DMS153 (cell line): ENCODE measurements around the gene MUC6.
A peak's percentile ranks its signal among the peaks of the same experiment; 100 is the strongest.

ENCODE experiments used
- DNase-seq: peaks from one replicate; lab custom pipeline; 2025; lab: John Stamatoyannopoulos, UW

Gene MUC6

DNA sequence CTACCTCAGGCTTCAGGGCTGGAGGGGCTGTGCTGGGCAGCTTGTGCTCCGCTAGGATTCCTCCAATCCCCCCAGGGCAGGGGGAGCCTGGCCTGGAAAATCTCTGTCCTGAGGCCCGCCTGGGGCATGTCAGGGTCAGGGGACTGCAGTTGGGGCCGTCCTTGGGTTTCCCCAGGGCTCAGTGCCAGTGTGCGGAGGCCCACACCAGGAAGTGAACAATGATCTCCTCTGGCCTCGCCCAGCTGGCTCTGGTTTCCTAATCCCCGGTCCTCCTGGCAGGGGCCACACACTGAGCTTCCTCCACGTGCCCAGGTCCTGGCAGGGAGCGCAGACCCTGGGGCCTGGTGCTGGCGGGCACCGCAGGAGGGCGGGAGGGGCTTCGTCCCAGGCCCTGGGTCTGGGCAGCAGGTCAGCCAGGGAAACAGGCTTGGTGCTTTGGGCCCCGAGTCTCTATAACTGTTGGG lies 36.8 kb upstream of the MUC6 start:
- DNase-seq: peak; percentile 27

DNA sequence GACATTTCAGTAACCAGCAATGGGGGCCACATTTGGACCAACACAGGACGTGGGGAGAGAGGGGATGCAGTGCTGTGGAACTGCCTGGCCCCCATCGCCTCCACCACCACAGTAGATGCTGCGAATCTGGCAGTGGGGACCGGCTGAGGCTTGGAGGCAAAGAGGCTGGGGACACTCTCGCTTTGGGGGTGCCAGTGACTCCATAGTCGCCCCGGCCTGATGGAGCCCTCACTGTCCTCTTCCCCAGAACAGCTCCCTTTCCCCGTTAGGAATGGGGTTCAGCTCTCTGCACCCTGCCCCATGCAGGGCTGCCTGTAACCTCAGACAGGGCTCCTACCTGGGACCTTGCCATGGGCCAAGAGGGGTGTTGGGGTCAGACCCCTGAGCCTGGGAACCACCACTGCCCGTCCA lies 36.3 kb upstream of the MUC6 start:
- DNase-seq: no peak

DNA sequence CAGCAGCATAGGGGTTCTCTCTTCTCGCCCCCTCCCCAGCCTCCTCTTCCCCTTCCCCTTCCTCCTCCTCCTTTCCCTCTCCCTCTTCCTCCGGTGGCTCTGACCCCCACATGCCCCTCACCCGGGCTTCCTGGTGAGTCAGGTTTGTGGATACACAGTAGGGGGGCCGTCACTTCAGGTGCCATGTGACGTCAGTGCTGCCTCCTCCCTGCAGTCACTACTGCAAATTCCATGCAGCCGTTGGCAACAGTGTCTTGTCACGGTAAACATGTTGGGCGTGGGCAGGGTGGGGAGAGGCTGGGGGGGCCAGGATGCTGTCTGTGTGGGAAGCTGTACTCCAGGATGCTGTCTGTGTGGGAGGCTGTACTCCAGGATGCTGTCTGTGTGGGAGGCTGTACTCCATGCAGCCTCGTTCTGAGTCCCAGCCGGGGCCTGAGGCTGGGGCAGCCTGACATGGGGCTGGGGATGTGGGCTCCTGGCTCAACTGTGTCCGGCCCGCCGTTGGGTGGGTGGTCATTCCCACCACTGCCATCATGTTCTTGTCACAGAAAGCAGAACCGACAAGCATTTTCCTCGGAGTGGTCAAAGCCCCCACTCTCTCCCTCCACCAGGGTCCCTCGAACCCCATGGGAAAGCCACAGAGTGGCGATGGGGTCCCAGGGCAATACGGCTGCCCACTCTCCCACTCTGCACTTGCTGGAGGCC lies 35.8 kb upstream of the MUC6 start:
- DNase-seq: peak; percentile 22

- no peak for DNase-seq
Measured at GRCh38 chr11:1071571-1072115, 35.1 kb upstream of the MUC6 start.

DNA sequence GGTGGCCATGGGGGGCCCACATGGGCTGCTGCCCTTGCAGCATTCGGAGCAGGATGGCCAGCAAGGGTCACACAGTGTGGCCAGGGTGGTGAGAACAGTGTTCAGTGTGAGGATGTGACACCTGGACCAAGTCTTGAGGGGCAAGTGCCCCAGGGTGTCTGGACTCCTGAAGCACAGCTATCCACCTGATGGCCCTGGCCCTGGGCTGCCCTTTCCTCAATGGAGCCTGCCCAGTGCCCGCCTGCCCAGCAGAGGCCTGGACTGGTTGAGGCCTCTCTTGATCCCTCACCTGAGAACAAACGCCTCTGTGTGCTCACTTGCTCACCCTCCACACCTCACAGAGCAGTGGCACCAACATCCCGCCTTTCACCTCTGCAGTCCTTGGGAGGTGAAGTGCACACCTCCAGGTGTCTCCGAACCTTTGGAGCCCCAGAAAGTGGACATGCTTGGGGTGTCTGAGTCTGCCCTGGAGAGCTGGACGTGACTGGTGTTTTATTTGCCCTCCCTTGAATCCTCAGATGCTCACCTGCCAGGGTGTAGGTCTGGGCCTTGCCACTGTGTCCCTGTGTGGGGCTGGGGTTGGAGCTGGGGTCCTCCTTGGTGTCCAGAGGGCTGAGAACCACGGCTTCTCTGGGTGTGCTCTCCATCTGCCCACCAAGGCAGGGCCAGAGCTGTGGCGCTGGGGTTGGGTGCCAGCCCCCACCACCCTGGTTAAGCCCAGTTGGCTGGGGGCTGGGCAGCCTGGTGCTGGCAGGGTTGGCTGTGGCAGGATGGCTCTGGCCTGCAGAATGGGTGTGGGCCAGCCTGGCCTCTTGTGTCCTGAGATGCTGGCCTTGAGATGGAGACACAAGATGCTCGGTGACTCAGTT lies 34.3 kb upstream of the MUC6 start:
- DNase-seq: no peak

DNA sequence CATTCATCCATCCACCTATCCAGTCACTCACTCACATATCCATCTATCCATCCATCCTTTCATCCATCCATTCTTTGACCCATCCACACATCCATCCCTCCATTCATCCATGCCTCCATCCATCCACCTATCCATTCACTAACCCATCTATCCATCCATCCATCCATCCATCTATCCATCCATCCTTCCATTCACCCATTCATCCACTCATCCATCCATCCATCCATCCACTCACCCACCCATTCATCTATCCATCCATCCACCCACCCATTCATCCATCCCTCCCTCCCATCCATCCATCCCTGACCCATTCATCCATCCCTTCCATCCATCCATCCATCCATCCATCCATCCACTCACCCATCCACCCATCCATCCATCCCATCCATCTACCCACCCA lies 33.2 kb upstream of the MUC6 start:
- DNase-seq: no peak

GRCh38 chr11:1067812-1068496 lies 31.4 kb upstream of the MUC6 start:
- no peak for DNase-seq

GRCh38 chr11:1064167-1064566 lies 27.6 kb upstream of the MUC6 start:
- DNase-seq: peak; percentile 25

- no peak for DNase-seq
Measured at GRCh38 chr11:1062075-1062820, 25.7 kb upstream of the MUC6 start.

GRCh38 chr11:1060852-1061616 lies 24.5 kb upstream of the MUC6 start:
- no peak for DNase-seq

GRCh38 chr11:1060410-1060809 lies 23.9 kb upstream of the MUC6 start:
- DNase-seq: no peak

GRCh38 chr11:1059759-1060158 lies 23.2 kb upstream of the MUC6 start:
- no peak for DNase-seq

- no peak for DNase-seq
Measured at GRCh38 chr11:1057806-1058205, 21.3 kb upstream of the MUC6 start.

DNA sequence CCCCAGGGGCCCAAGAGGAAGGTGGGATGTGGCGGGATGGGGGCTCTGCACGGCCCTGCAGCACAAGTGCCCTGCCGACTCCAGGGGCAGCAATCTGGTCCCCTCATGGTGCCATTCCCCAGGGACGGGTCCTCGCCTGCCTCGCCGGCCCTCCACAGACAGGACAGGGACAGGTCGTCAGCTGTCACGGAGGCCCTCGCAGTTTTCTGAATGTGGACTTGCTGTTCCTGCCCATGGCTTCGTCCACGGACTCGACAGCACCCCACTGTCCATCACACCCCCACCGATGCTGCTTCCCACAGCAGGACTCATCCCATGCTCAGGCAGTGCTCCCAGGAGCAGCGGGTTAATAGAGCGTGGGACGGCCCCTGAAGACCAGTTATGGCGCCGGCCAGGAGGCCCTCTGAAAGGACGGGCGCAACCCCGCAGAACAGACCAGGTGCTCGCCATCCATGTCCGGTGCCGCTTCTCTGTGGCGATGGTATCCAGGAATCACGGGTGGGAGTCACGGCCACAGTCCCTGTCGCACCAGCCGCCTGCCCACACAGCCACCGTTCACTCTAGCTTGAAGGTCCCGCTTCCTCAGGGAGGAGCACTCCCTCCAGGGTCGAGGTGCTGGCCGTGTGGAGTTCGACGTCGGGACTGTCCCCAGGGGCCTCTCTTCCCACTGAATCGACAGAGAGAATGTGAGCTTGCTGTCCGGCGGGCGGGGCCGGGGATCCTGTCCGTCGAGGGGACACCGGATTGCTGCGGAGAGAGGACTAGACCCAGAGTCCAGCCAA lies 19.7 kb upstream of the MUC6 start:
- no peak for DNase-seq

DNA sequence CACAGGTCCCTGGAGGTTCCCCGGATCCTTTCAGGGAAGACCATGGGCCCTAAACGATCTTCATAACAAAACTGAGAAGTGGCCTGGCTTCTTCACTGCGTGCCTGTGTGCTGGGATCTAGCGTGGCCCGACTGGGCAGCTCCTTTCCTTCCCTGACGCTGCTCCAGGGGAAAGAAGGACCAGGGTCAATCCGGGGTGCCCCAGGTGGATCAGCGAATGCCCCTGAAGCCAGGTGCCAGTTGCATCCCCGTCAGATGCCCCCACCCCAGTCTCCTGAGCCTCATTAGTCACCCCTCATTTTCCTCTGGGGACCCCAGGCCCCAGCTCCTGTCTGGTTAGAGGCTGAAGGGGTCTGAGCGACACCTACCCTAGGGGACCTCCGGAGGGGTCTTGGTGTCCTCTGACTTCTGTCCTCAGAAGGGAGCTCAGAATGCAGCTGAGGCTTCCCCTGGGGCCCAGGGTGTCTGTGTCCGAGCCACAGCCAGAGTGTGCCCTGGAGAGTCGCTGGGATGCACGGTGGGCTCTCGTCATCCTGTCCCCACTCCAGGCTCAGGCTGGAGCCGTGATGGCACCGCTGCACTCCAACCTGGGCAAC lies 18.7 kb upstream of the MUC6 start:
- no peak for DNase-seq

GRCh38 chr11:1054143-1055108 lies 17.9 kb upstream of the MUC6 start:
- DNase-seq: no peak

- no peak for DNase-seq
Measured at GRCh38 chr11:1053121-1053901, 16.8 kb upstream of the MUC6 start.
